WTC11 (cell line): Measurements from ENCODE around the gene GNAZ.
"Not testable (repeated sequence)": the region's sequence is repeated elsewhere in the genome, so short reads cannot be mapped to it uniquely, and the experiment has no call there.

Experiments used
- CBFB ChIP-seq: sonication (generic); formaldehyde crosslinking; IDR thresholded peaks from 2 replicates; pipeline ENCODE4 v1.8.1; 2022; ENCODE audit warnings: mild to moderate bottlenecking, low read depth, missing genetic modification reagents
- E2F1 ChIP-seq: sonication (generic); formaldehyde crosslinking; IDR thresholded peaks from 2 replicates; pipeline ENCODE4 v1.8.0; 2022; ENCODE audit warnings: mild to moderate bottlenecking, missing genetic modification reagents
- IRF1 ChIP-seq: sonication (generic); formaldehyde crosslinking; IDR thresholded peaks from 2 replicates; pipeline ENCODE4 v1.8.0; 2023; ENCODE audit warnings: missing genetic modification reagents
- KAT7 ChIP-seq: sonication (generic); formaldehyde crosslinking; IDR thresholded peaks from 2 replicates; pipeline ENCODE4 v1.8.1; 2023; ENCODE audit warnings: missing genetic modification reagents, mild to moderate bottlenecking, borderline replicate concordance
- MAX ChIP-seq: sonication (generic); formaldehyde crosslinking; IDR thresholded peaks from 2 replicates; pipeline ENCODE4 v1.8.0; 2022; ENCODE audit warnings: mild to moderate bottlenecking, missing genetic modification reagents
- NR1H2 ChIP-seq: sonication (generic); formaldehyde crosslinking; IDR thresholded peaks from 2 replicates; pipeline ENCODE4 v1.9.0; 2021; ENCODE audit warnings: mild to moderate bottlenecking, moderate library complexity, missing genetic modification reagents
- NR2C2 ChIP-seq: sonication (generic); formaldehyde crosslinking; IDR thresholded peaks from 2 replicates; pipeline ENCODE4 v1.8.0; 2022; ENCODE audit warnings: mild to moderate bottlenecking, missing genetic modification reagents
- USF1 ChIP-seq: sonication (generic); formaldehyde crosslinking; IDR thresholded peaks from 2 replicates; pipeline ENCODE4 v1.8.0; 2022; ENCODE audit warnings: mild to moderate bottlenecking, missing genetic modification reagents
- ZNF416 ChIP-seq: fragments of 250-450 bp; sonication (Bioruptor Pico); IDR thresholded peaks from 2 replicates; pipeline ENCODE4 v1.9.0; 2021; ENCODE audit warnings: mild to moderate bottlenecking, inconsistent platforms
- TF ChIP-seq, protein P1 (sequence below): fragments of 200-600 bp; IDR thresholded peaks from 2 replicates; pipeline ENCODE4 v1.8.0; 2022; ENCODE audit warnings: antibody characterized with exemption
- TF ChIP-seq, protein P2 (sequence below): sonication (generic); formaldehyde crosslinking; IDR thresholded peaks from 2 replicates; pipeline ENCODE4 v1.8.1; 2022; ENCODE audit warnings: low read depth, missing genetic modification reagents, borderline replicate concordance

GRCh38 chr22:23027849-23028248 lies 42.5 kb upstream of the GNAZ start:
- TF ChIP-seq, protein P1, sequence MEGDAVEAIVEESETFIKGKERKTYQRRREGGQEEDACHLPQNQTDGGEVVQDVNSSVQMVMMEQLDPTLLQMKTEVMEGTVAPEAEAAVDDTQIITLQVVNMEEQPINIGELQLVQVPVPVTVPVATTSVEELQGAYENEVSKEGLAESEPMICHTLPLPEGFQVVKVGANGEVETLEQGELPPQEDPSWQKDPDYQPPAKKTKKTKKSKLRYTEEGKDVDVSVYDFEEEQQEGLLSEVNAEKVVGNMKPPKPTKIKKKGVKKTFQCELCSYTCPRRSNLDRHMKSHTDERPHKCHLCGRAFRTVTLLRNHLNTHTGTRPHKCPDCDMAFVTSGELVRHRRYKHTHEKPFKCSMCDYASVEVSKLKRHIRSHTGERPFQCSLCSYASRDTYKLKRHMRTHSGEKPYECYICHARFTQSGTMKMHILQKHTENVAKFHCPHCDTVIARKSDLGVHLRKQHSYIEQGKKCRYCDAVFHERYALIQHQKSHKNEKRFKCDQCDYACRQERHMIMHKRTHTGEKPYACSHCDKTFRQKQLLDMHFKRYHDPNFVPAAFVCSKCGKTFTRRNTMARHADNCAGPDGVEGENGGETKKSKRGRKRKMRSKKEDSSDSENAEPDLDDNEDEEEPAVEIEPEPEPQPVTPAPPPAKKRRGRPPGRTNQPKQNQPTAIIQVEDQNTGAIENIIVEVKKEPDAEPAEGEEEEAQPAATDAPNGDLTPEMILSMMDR, result not testable (repeated sequence)
- TF ChIP-seq NR1H2, CBFB, IRF1, ZNF416, E2F1, NR2C2, MAX, USF1, KAT7 (CRISPR knock-in tag): not testable (repeated sequence)
- TF ChIP-seq, protein P2, sequence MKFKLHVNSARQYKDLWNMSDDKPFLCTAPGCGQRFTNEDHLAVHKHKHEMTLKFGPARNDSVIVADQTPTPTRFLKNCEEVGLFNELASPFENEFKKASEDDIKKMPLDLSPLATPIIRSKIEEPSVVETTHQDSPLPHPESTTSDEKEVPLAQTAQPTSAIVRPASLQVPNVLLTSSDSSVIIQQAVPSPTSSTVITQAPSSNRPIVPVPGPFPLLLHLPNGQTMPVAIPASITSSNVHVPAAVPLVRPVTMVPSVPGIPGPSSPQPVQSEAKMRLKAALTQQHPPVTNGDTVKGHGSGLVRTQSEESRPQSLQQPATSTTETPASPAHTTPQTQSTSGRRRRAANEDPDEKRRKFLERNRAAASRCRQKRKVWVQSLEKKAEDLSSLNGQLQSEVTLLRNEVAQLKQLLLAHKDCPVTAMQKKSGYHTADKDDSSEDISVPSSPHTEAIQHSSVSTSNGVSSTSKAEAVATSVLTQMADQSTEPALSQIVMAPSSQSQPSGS (CRISPR knock-in tag), result not testable (repeated sequence)
